HCT116 (cell line): Measurements from ENCODE around the gene KLHL35. TPM values are rescaled to one million over a fixed set of nuclear protein-coding genes. Genes with fewer than 3 reads are reported as not detected.

Experiments used
- ATAC-seq: fragments of 200-7000 bp; cut with Tn5 transposase; 2 replicates; pipeline ENCODE4 v1.9.1; 2020; ENCODE audit warnings: mild to moderate bottlenecking, moderate library complexity
- BruUV-seq: library from RNA; stranded (reverse); fragments of 400-500 nt; replicated peaks from 2 replicates; lab custom pipeline; 2021; lab: Mats Ljungman, UMichigan
- CTCF ChIA-PET: fragments of 300-600 bp; sonication (Branson Sonifier 250); formaldehyde crosslinking; loops from one replicate; lab custom pipeline; 2021; ENCODE audit warnings: antibody characterized with exemption; lab: Charles Lee
- POLR2A ChIA-PET: fragments of 300-600, 350-600 bp; sonication (Branson Sonifier 250); formaldehyde crosslinking; loops from one replicate; lab custom pipeline; 2021; ENCODE audit warnings: antibody characterized with exemption; lab: Charles Lee
- RAD21 ChIA-PET, 2 experiments: fragments of 300-600 bp; sonication (Branson Sonifier 250); formaldehyde crosslinking; loops; one replicate each; lab custom pipeline; 2023; ENCODE audit warnings: low total read pairs in 2 of 2; ENCODE audit not compliant: uncharacterized antibody in 2 of 2, unreplicated experiment in 2 of 2, low non-redundant PET in 1 of 2; lab: Charles Lee
- DNase-seq: peaks from one replicate; pipeline ENCODE4 v3.0.0-alpha.2; 2010; ENCODE audit warnings: low read depth, low spot score
- H2AFZ ChIP-seq: fragments of 200-600 bp; shearing (Covaris generic), sonication (generic); 2 replicates; pipeline ENCODE4 v1.6.1; 2017; ENCODE audit warnings: low read depth, mixed run types, mixed read lengths, antibody characterized with exemption, low read length; ENCODE audit not compliant: poor library complexity, severe bottlenecking
- H3K27ac ChIP-seq: 2 replicates; pipeline ENCODE4 v1.5.1; 2012; ENCODE audit warnings: low read depth, low read length
- H3K27me3 ChIP-seq: fragments of 200-600 bp; sonication (generic); 2 replicates; pipeline ENCODE4 v1.6.1; 2016; ENCODE audit warnings: mixed run types, low read length, mixed read lengths; ENCODE audit not compliant: insufficient read depth
- H3K36me3 ChIP-seq, 2 experiments: fragments of 200-500 bp in 1 of 2; fragments of 200-600 bp in 1 of 2; sonication (Bioruptor generic) in 1 of 2; sonication (generic) in 1 of 2; 2 replicates each; pipeline versions ENCODE4 v1.5.1 to v1.6.1; 2014 to 2016; ENCODE audit warnings: low read length in 2 of 2, inconsistent platforms in 1 of 2, mixed read lengths in 1 of 2, mixed run types in 1 of 2; ENCODE audit not compliant: insufficient read depth in 2 of 2, control insufficient read depth in 1 of 2
- H3K4me1 ChIP-seq, 2 experiments: fragments of 200-600 bp in 1 of 2; sonication (generic) in 1 of 2; 2 replicates each; pipeline versions ENCODE4 v1.5.1 to v1.6.1; 2012 to 2017; ENCODE audit warnings: low read length in 2 of 2, inconsistent platforms in 1 of 2, mild to moderate bottlenecking in 1 of 2, mixed read lengths in 1 of 2, mixed run types in 1 of 2, moderate library complexity in 1 of 2; ENCODE audit not compliant: insufficient read depth in 2 of 2, control insufficient read depth in 1 of 2
- H3K4me2 ChIP-seq: fragments of 200-600 bp; sonication (generic); 2 replicates; pipeline ENCODE4 v1.6.1; 2017; ENCODE audit warnings: mixed run types, low read length, mixed read lengths
- H3K4me3 ChIP-seq, 2 experiments: fragments of 200-600 bp in 1 of 2; sonication (generic) in 1 of 2; replicated peaks in 1 of 2; 2 replicates each; pipeline ENCODE4 v1.5.1; 2011 to 2016; ENCODE audit warnings: low read length in 2 of 2, control low read depth in 1 of 2, low read depth in 1 of 2, mild to moderate bottlenecking in 1 of 2, mixed read lengths in 1 of 2, mixed run types in 1 of 2
- H3K79me2 ChIP-seq: fragments of 200-600 bp; sonication (generic); 2 replicates; pipeline ENCODE4 v1.6.1; 2017; ENCODE audit warnings: mild to moderate bottlenecking, mixed run types, low read length, moderate library complexity, mixed read lengths; ENCODE audit not compliant: insufficient read depth
- H3K9ac ChIP-seq: fragments of 200-600 bp; sonication (generic); 2 replicates; pipeline ENCODE4 v1.6.1; 2016; ENCODE audit warnings: low read length, mixed read lengths
- H3K9me2 ChIP-seq: fragments of 200-600 bp; sonication (generic), shearing (Covaris generic); 2 replicates; pipeline ENCODE4 v1.6.1; 2017; ENCODE audit warnings: mixed run types, mild to moderate bottlenecking, moderate library complexity; ENCODE audit not compliant: insufficient read depth
- H3K9me3 ChIP-seq, 2 experiments: fragments of 200-500 bp in 1 of 2; fragments of 200-600 bp in 1 of 2; sonication (Bioruptor generic) in 1 of 2; sonication (generic) in 1 of 2; 2 replicates each; pipeline ENCODE4 v1.6.1; 2014 to 2017; ENCODE audit warnings: low read length in 2 of 2, mixed read lengths in 2 of 2, inconsistent platforms in 1 of 2, low read depth in 1 of 2, mild to moderate bottlenecking in 1 of 2, mixed run types in 1 of 2, moderate library complexity in 1 of 2; ENCODE audit not compliant: control insufficient read depth in 1 of 2, insufficient read depth in 1 of 2
- H4K20me1 ChIP-seq: fragments of 200-600 bp; sonication (generic), shearing (Covaris generic); 2 replicates; pipeline ENCODE4 v1.6.1; 2017; ENCODE audit warnings: mixed run types, mild to moderate bottlenecking, moderate library complexity; ENCODE audit not compliant: insufficient read depth
- CEBPB ChIP-seq: IDR thresholded peaks from 2 replicates; pipeline ENCODE4 v1.6.1; 2012; ENCODE audit warnings: low read depth
- CTCF ChIP-seq, 3 experiments: fragments of 200-600 bp in 1 of 3; sonication (generic) in 1 of 3; IDR thresholded peaks in 2 of 3; conservative IDR thresholded peaks in 1 of 3; 2 replicates each; pipeline ENCODE4 v1.5.1; 2012 to 2017; ENCODE audit warnings: low read depth in 2 of 3, low read length in 2 of 3, antibody characterized with exemption in 1 of 3, borderline replicate concordance in 1 of 3, control low read depth in 1 of 3, mild to moderate bottlenecking in 1 of 3, mixed read lengths in 1 of 3, mixed run types in 1 of 3, moderate library complexity in 1 of 3; ENCODE audit not compliant: insufficient read depth in 1 of 3
- EZH2phosphoT487 ChIP-seq: fragments of 200-600 bp; IDR thresholded peaks from 2 replicates; pipeline ENCODE4 v1.6.1; 2018; ENCODE audit warnings: antibody characterized with exemption, borderline replicate concordance
- JUND ChIP-seq: IDR thresholded peaks from 2 replicates; pipeline ENCODE4 v1.6.1; 2012
- RAD21 ChIP-seq: IDR thresholded peaks from 2 replicates; pipeline ENCODE4 v1.6.1; 2012; ENCODE audit warnings: low read depth, mild to moderate bottlenecking
- REST ChIP-seq: IDR thresholded peaks from 2 replicates; pipeline ENCODE4 v1.6.1; 2012; ENCODE audit warnings: low read depth
- SRF ChIP-seq: IDR thresholded peaks from 2 replicates; pipeline ENCODE4 v1.6.1; 2012; ENCODE audit warnings: low read depth
- ZFX ChIP-seq: fragments of 450-650 bp; IDR thresholded peaks from 2 replicates; pipeline ENCODE4 v1.6.1; 2017
- intact Hi-C: fragments of 100-400 bp; cut with micrococcal nuclease; formaldehyde crosslinking; loops from 2 replicates; pipeline ENCODE4 v1.10.0; 2022
- total RNA-seq: library from RNA; stranded (reverse); gene quantifications from one replicate; pipeline ENCODE4 v1.2.1, GENCODE V29; 2021; ENCODE audit not compliant: unreplicated experiment
- TF ChIP-seq, protein P1 (sequence below): IDR thresholded peaks from 2 replicates; pipeline ENCODE4 v1.6.1; 2011; ENCODE audit warnings: mild to moderate bottlenecking, low read length, moderate library complexity; ENCODE audit not compliant: insufficient replicate concordance; ENCODE audit errors: extremely low read depth

The KLHL35 gene
- total RNA-seq, 1 experiment from 2014 or later = 1.7 TPM

- DNase-seq = no peak
- BruUV-seq = no TSS peak
- H3K9me3 ChIP-seq = no peaks in the 10 kb centered on the region
- no peaks in the 10 kb centered on the region for H3K79me2 ChIP-seq
- no peaks in the 10 kb centered on the region for H3K27me3 ChIP-seq
- H3K9ac ChIP-seq = no peak overlapping the region
- no peak overlapping the region for H3K4me2 ChIP-seq
- H2AFZ ChIP-seq = no peak overlapping the region
- H3K4me1 ChIP-seq = no peaks in the 10 kb centered on the region
- TF ChIP-seq, protein P1, sequence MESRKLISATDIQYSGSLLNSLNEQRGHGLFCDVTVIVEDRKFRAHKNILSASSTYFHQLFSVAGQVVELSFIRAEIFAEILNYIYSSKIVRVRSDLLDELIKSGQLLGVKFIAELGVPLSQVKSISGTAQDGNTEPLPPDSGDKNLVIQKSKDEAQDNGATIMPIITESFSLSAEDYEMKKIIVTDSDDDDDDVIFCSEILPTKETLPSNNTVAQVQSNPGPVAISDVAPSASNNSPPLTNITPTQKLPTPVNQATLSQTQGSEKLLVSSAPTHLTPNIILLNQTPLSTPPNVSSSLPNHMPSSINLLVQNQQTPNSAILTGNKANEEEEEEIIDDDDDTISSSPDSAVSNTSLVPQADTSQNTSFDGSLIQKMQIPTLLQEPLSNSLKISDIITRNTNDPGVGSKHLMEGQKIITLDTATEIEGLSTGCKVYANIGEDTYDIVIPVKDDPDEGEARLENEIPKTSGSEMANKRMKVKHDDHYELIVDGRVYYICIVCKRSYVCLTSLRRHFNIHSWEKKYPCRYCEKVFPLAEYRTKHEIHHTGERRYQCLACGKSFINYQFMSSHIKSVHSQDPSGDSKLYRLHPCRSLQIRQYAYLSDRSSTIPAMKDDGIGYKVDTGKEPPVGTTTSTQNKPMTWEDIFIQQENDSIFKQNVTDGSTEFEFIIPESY = no peak
- TF ChIP-seq, all 23 proteins: peak for 0
- POLR2A ChIA-PET = no interaction called here
- CTCF ChIA-PET = no interaction called here
- H3K36me3 ChIP-seq = no peaks in the 10 kb centered on the region; a peak in 1 of 4 replicates
- H3K27ac ChIP-seq = no peak overlapping the region
- intact Hi-C loops = loop anchor here (5.0 to 10.0 kb wide), 2 partner anchors 62 to 415 kb away; no protein-coding TSS in a partner anchor
- RAD21 ChIA-PET = no interaction called here
- no peak for ATAC-seq
- no peaks in the 10 kb centered on the region for H4K20me1 ChIP-seq
- no peaks in the 10 kb centered on the region for H3K9me2 ChIP-seq
- no peak overlapping the region for H3K4me3 ChIP-seq
Measured at GRCh38 chr11:75449776-75450175, 16.8 kb upstream of the KLHL35 start.

GRCh38 chr11:75449271-75449670, 16.3 kb upstream of the KLHL35 start:
- no peak overlapping the region for H3K4me3 ChIP-seq
- H3K4me1 ChIP-seq = no peaks in the 10 kb centered on the region
- ChIA-PET POLR2A (no interaction called here), RAD21 (no interaction called here), CTCF (no interaction called here)
- no peaks in the 10 kb centered on the region for H3K9me3 ChIP-seq
- H3K4me2 ChIP-seq = no peak overlapping the region
- H3K27me3 ChIP-seq = no peaks in the 10 kb centered on the region
- H4K20me1 ChIP-seq = no peaks in the 10 kb centered on the region
- no peaks in the 10 kb centered on the region for H3K79me2 ChIP-seq
- no peak for DNase-seq
- H3K36me3 ChIP-seq = no peaks in the 10 kb centered on the region; a peak in 1 of 4 replicates
- H3K27ac ChIP-seq = no peak overlapping the region
- H3K9me2 ChIP-seq = no peaks in the 10 kb centered on the region
- ATAC-seq = no peak
- H2AFZ ChIP-seq = no peak overlapping the region
- intact Hi-C loops = loop anchor here (5.0 to 10.0 kb wide), 2 partner anchors 62 to 416 kb away; no protein-coding TSS in a partner anchor
- H3K9ac ChIP-seq = no peak overlapping the region
- BruUV-seq = no TSS peak
- TF ChIP-seq RAD21 (no peak), REST (no peak), SRF (no peak), CEBPB (no peak), JUND (no peak), ZFX (no peak), CTCF (IDR thresholded peaks at IDR 0.05 in 2 of 3, conservative IDR thresholded peaks at IDR 0.05 in 1 of 3; ENCODE audit: borderline replicate concordance in 1 of 3, insufficient read depth in 1 of 3, low read depth in 2 of 3, low read length in 2 of 3) (no peak), EZH2phosphoT487 (no peak)
- TF ChIP-seq, protein P1 = no peak
